ENCODE results near the gene LRRC53. TPM values are rescaled to one million over a fixed set of nuclear protein-coding genes. Genes with fewer than 3 reads are reported as not detected.
A peak's percentile ranks its signal among the peaks of the same experiment; 100 is the strongest.

The LRRC53 gene
- total RNA-seq (2021; fragmentation: NEBNext Ultra II Directional; extraction: Animal tissue kit (Norgen Biotek cat#: 25700)) (not detected in 2 replicates), polyA plus RNA-seq (2011; rRNA removed) (not detected in 2 replicates), polyA minus RNA-seq (2011; rRNA and poly(A)+ RNA removed) (not detected in 2 replicates)
- not detected for polyA plus RNA-seq (2011; cell fraction: cytosol; rRNA removed)
- not detected for polyA plus RNA-seq (2011; cell fraction: nucleus; rRNA removed)
- not detected in 4 replicates for polyA plus RNA-seq (2012, experiment 1 of 2)
- not detected for polyA plus RNA-seq (2012, experiment 2 of 2)
- not detected for polyA plus RNA-seq (2013, experiment 1 of 2)
- not detected for polyA plus RNA-seq (2013, experiment 2 of 2)
- polyA minus RNA-seq (2011; cell fraction: cytosol; rRNA and poly(A)+ RNA removed), result not detected
- not detected for polyA minus RNA-seq (2011; cell fraction: nucleus; rRNA and poly(A)+ RNA removed)
- long read RNA-seq, experiment 1, result 0 reads
- long read RNA-seq, experiment 2, result 0 reads

- Histone ChIP-seq H3K27ac (ENCODE audit: low read depth, low read length) (no peak within 1 kb of the TSS), H3K23me2 (ENCODE audit: low read depth, low read length) (no peaks in the 10 kb centered on the region), H4K91ac (replicated peaks; ENCODE audit: insufficient read length, low read length) (no peak within 1 kb of the TSS), H3K56ac (replicated peaks; ENCODE audit: insufficient read length, low read depth, low read length) (no peak within 1 kb of the TSS), H4K20me1 (replicated peaks in 1 of 2; ENCODE audit: control insufficient read depth in 1 of 2, insufficient read depth in 2 of 2, low read length in 2 of 2) (no peaks in the 10 kb centered on the region), H2BK12ac (ENCODE audit: low read depth, low read length) (no peak within 1 kb of the TSS), H2BK20ac (ENCODE audit: low read length) (no peak within 1 kb of the TSS), H2BK15ac (ENCODE audit: low read length) (no peak within 1 kb of the TSS), H3K4ac (replicated peaks; ENCODE audit: insufficient read length, low read depth, low read length) (peak within 1 kb of the TSS; percentile 21), H2AK5ac (ENCODE audit: low read depth, low read length) (no peak within 1 kb of the TSS), H2BK5ac (ENCODE audit: low read depth, low read length) (no peak within 1 kb of the TSS), H3K36me3 (ENCODE audit: control insufficient read depth in 2 of 4, insufficient read depth in 4 of 4, low read length in 3 of 4) (no peaks in the 10 kb centered on the region), H3K18ac (ENCODE audit: extremely low read depth, low read length) (no peak within 1 kb of the TSS), H4K8ac (ENCODE audit: extremely low read depth, insufficient read depth, low read length) (no peak within 1 kb of the TSS), H3K27me3 (replicated peaks in 1 of 4; ENCODE audit: control insufficient read depth in 3 of 4, extremely low read depth in 1 of 4, insufficient read depth in 3 of 4, low read length in 3 of 4) (no peaks in the 10 kb centered on the region), H4K5ac (ENCODE audit: insufficient read length, low read depth, low read length) (no peak within 1 kb of the TSS), H3K23ac (ENCODE audit: insufficient read length) (no peak within 1 kb of the TSS), H2AFZ (ENCODE audit: low read length) (0 out of 2 replicates have a peak within 1 kb of the TSS, but pooled peaks have one; percentile 35), H3K79me2 (ENCODE audit: control insufficient read depth in 1 of 2, insufficient read depth in 2 of 2, low read length in 2 of 2) (no peaks in the 10 kb centered on the region), H3K4me1 (replicated peaks in 1 of 4; ENCODE audit: control insufficient read depth in 3 of 4, insufficient read depth in 4 of 4, low read length in 3 of 4) (peaks cover 0 to 4% (median 3%) of the 10 kb centered on the region in 4 experiments; a peak in 3 of 7 replicates), H3K9ac (replicated peaks in 1 of 4; ENCODE audit: extremely low read depth in 1 of 4, low read depth in 3 of 4, low read length in 3 of 4) (no peak within 1 kb of the TSS), H3K79me1 (ENCODE audit: low read depth, low read length) (no peaks in the 10 kb centered on the region), H3K9me3 (ENCODE audit: insufficient read depth in 2 of 2, low read depth in 1 of 2, low read length in 1 of 2) (no peaks in the 10 kb centered on the region), H3K14ac (ENCODE audit: insufficient read length) (no peak within 1 kb of the TSS), H2BK120ac (replicated peaks; ENCODE audit: low read depth, low read length) (no peak within 1 kb of the TSS), H3K4me3 (ENCODE audit: extremely low read depth in 1 of 4, insufficient read depth in 2 of 4, low read depth in 3 of 4, low read length in 4 of 4) (no peak within 1 kb of the TSS), H3K4me2 (ENCODE audit: insufficient read depth in 1 of 2, low read depth in 2 of 2, low read length in 2 of 2) (no peak within 1 kb of the TSS)
- CTCF ChIA-PET (ENCODE audit: partially characterized antibody), result interaction anchor here (0.9 to 3.6 kb wide), 10 partner anchors 9 to 718 kb away, joined by 3 to 16 read pairs (median 4); no protein-coding TSS in a partner anchor
- DNase-seq (ENCODE audit: low read depth in 1 of 2, low spot score in 2 of 2), result no peak
- no peak for FAIRE-seq
- 88% methylated on average over 2 of the region's 2 CpGs; no CpG with 5 or more reads in 1 of the 2 experiments for WGBS, 2 experiments (ENCODE audit: extremely low coverage in 1 of 2, insufficient coverage in 1 of 2, insufficient read length in 1 of 2, insufficient replicate concordance in 2 of 2, low coverage in 1 of 2, low lambda C conversion rate in 2 of 2, missing lambda C conversion rate in 1 of 2)
- TF ChIP-seq RAD21 (IDR thresholded peaks at IDR 0.05 in 1 of 2, conservative IDR thresholded peaks at IDR 0.05 in 1 of 2; ENCODE audit: low read depth in 2 of 2, low read length in 2 of 2), result peak in 1 of 2 experiments; percentile 21; a peak in 2 of 4 replicates
- TF ChIP-seq TCF12 (IDR thresholded peaks at IDR 0.05; ENCODE audit: low read depth, low read length), result no peak
- POLR2A ChIA-PET (ENCODE audit: partially characterized antibody), result no interaction called here
Observed at GRCh38 chr1:74512170-74512915, at the start of gene LRRC53. TSS of gene LRRC53 (minus strand) at chr1:74512611. CDS start at chr1:74483349, 29,262 bp downstream.

Data from H1 (cell line).